ENCODE data around the gene TAS2R9.

DNA sequence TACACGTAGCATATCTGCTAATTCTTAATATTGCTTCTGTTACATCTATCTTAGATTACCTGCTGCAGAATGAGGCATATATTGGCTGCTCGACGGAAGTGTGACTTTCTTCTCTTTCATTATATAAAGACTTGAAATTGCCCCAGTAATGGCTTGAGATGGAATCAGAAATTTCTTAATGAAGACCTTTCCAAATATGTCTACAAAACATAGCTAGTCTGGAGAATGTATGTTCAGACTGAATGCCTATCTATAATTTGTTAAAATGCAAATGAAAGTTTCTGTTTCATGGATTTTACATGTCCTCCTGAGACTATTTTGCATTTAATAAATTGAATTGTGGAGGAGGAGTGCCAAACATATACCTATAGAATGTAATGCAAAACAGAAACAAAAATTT is 16.3 kb upstream of the TAS2R9 start, which contains the start of gene TAS2R10:
- TF ChIP-seq, protein P1, sequence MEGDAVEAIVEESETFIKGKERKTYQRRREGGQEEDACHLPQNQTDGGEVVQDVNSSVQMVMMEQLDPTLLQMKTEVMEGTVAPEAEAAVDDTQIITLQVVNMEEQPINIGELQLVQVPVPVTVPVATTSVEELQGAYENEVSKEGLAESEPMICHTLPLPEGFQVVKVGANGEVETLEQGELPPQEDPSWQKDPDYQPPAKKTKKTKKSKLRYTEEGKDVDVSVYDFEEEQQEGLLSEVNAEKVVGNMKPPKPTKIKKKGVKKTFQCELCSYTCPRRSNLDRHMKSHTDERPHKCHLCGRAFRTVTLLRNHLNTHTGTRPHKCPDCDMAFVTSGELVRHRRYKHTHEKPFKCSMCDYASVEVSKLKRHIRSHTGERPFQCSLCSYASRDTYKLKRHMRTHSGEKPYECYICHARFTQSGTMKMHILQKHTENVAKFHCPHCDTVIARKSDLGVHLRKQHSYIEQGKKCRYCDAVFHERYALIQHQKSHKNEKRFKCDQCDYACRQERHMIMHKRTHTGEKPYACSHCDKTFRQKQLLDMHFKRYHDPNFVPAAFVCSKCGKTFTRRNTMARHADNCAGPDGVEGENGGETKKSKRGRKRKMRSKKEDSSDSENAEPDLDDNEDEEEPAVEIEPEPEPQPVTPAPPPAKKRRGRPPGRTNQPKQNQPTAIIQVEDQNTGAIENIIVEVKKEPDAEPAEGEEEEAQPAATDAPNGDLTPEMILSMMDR (conservative IDR thresholded peaks at IDR 0.05): no peak
- no peak for TF ChIP-seq ZFX (IDR thresholded peaks at IDR 0.05)
